HUES64 (cell line): ENCODE measurements around the gene GIMAP6.
"Not testable (repeated sequence)": the region's sequence is repeated elsewhere in the genome, so short reads cannot be mapped to it uniquely, and the experiment has no call there.

Experiments
- H3K27ac ChIP-seq: 2 replicates; pipeline ENCODE4 v1.7.0; 2013; ENCODE audit warnings: low read depth, low read length, inconsistent platforms
- H3K27me3 ChIP-seq: 2 replicates; pipeline ENCODE4 v1.6.1; 2013; ENCODE audit warnings: mild to moderate bottlenecking, low read length; ENCODE audit not compliant: insufficient read depth
- H3K36me3 ChIP-seq: 2 replicates; pipeline ENCODE4 v1.6.1; 2013; ENCODE audit warnings: mild to moderate bottlenecking, low read length; ENCODE audit not compliant: insufficient read depth
- H3K4me1 ChIP-seq: 2 replicates; pipeline ENCODE4 v1.6.1; 2013; ENCODE audit warnings: mild to moderate bottlenecking, low read length, moderate library complexity; ENCODE audit not compliant: insufficient read depth
- H3K4me3 ChIP-seq: 2 replicates; pipeline ENCODE4 v1.5.1; 2013; ENCODE audit warnings: mild to moderate bottlenecking, low read length, moderate library complexity
- H3K9ac ChIP-seq: 2 replicates; pipeline ENCODE4 v1.6.1; 2013; ENCODE audit warnings: mild to moderate bottlenecking, low read depth, low read length
- H3K9me3 ChIP-seq: 2 replicates; pipeline ENCODE4 v1.6.1; 2013; ENCODE audit warnings: low read depth, low read length; ENCODE audit not compliant: insufficient read depth
- WGBS: fragments of 150-250, 120-280 bp; methylation state at CpG from one replicate; pipeline ENCODE4 v1.1.7; 2013; ENCODE audit warnings: missing lambda C conversion rate; 5-methylcytosine and 5-hydroxymethylcytosine counted together

The GIMAP6 gene

GRCh38 chr7:150580638-150581394 lies 51.4 kb downstream of the GIMAP6 start:
- Histone ChIP-seq H3K4me1 (no peaks in the 10 kb centered on the region), H3K4me3 (no peak overlapping the region), H3K9ac (no peak overlapping the region), H3K36me3 (no peaks in the 10 kb centered on the region), H3K9me3 (0 out of 2 replicates have a peak, but pooled peaks cover 6% of the 10 kb centered on the region), H3K27me3 (no peaks in the 10 kb centered on the region), H3K27ac (no peak overlapping the region)
- 88% methylated on average over 2 of the region's 3 CpGs for WGBS

GRCh38 chr7:150579979-150580637 lies 52.1 kb downstream of the GIMAP6 start:
- H3K27ac ChIP-seq, H3K27me3 ChIP-seq, H3K4me3 ChIP-seq, H3K4me1 ChIP-seq, H3K36me3 ChIP-seq, H3K9ac ChIP-seq, H3K9me3 ChIP-seq: not testable (repeated sequence)
- WGBS = 90% methylated on average over 7 of the region's 7 CpGs
